ENCODE measurements around the gene TMEM62. TPM values are rescaled to one million over a fixed set of nuclear protein-coding genes. Genes with fewer than 3 reads are reported as not detected.

The TMEM62 gene
- total RNA-seq, 1 donor from 2014 or later: 26.2 TPM

DNA sequence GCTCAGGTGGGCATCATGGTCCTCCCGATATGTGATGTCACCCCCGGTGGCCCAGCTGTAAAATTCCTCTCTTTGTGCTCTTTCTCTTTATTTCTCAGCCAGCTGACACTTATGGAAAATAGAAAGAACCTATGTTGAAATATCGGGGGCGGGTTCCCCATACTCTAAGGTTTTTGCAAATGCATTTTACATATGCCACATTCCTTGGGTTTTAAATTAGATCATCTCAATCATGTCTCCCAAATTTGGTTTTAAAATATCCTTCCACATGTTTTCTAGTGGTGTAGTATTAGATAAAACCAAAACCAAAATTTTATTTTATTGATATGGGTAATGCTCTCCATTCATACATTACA, 4.4 kb upstream of the TMEM62 start:
- DNase-seq: no peak
- H3K36me3 ChIP-seq: no peaks in the 10 kb centered on the region
- no peak for TF ChIP-seq CTCF (IDR thresholded peaks at IDR 0.05)
- no peaks in the 10 kb centered on the region for H3K27me3 ChIP-seq (ENCODE audit: low read depth)
- peaks cover 22% of the 10 kb centered on the region for H3K4me1 ChIP-seq
- H3K4me3 ChIP-seq: no peak overlapping the region
- ATAC-seq: no peak
- no peaks in the 10 kb centered on the region for H3K9me3 ChIP-seq
- intact Hi-C loops (cut with DNase I): no loop called here
- no peak overlapping the region for H3K27ac ChIP-seq

- peak; percentile 52 for DNase-seq
These were observed 456 bp upstream of the TMEM62 start for GRCh38 chr15:43132830-43133429.

GRCh38 chr15:43134157-43134635, 810 bp downstream of the TMEM62 start:
- Histone ChIP-seq H3K4me1 (peaks cover 24% of the 10 kb centered on the region), H3K36me3 (peaks cover 38% of the 10 kb centered on the region), H3K27me3 (ENCODE audit: low read depth) (no peaks in the 10 kb centered on the region), H3K9me3 (no peaks in the 10 kb centered on the region), H3K27ac (peak overlapping the region; percentile 93), H3K4me3 (peak overlapping the region; percentile 81)
- intact Hi-C loops (cut with DNase I): no loop called here
- TF ChIP-seq CTCF (IDR thresholded peaks at IDR 0.05): no peak
- no peak for ATAC-seq
- DNase-seq: no peak

More at GRCh38 chr15:43132830-43133429, 456 bp upstream of the TMEM62 start:
- peaks cover 24% of the 10 kb centered on the region for H3K4me1 ChIP-seq
- ATAC-seq: peak; percentile 6 to 22
- no peak for TF ChIP-seq CTCF (IDR thresholded peaks at IDR 0.05)
- no peaks in the 10 kb centered on the region for H3K9me3 ChIP-seq
- H3K36me3 ChIP-seq: peaks cover 25% of the 10 kb centered on the region
- no peaks in the 10 kb centered on the region for H3K27me3 ChIP-seq (ENCODE audit: low read depth)
- intact Hi-C loops (cut with DNase I): no loop called here
- H3K27ac ChIP-seq: peak overlapping the region; percentile 93
- H3K4me3 ChIP-seq: peak overlapping the region; percentile 81

- Histone ChIP-seq H3K9me3 (no peaks in the 10 kb centered on the region), H3K27ac (no peak overlapping the region), H3K36me3 (peaks cover 50% of the 10 kb centered on the region), H3K27me3 (ENCODE audit: low read depth) (no peaks in the 10 kb centered on the region), H3K4me1 (peaks cover 24% of the 10 kb centered on the region), H3K4me3 (no peak overlapping the region)
- DNase-seq (no peak), ATAC-seq (no peak)
- no peak for TF ChIP-seq CTCF (IDR thresholded peaks at IDR 0.05)
- intact Hi-C loops (cut with DNase I): no loop called here
These were observed 2.0 kb downstream of the TMEM62 start for GRCh38 chr15:43135351-43135750.

GRCh38 chr15:43143203-43143941, 10.0 kb downstream of the TMEM62 start:
- H3K27ac ChIP-seq: no peak overlapping the region
- H3K4me1 ChIP-seq: no peaks in the 10 kb centered on the region
- ATAC-seq: no peak
- H3K27me3 ChIP-seq (ENCODE audit: low read depth): no peaks in the 10 kb centered on the region
- no peaks in the 10 kb centered on the region for H3K9me3 ChIP-seq
- H3K36me3 ChIP-seq: peaks cover 57% of the 10 kb centered on the region
- intact Hi-C loops (cut with DNase I): no loop called here
- DNase-seq: no peak
- no peak for TF ChIP-seq CTCF (IDR thresholded peaks at IDR 0.05)
- H3K4me3 ChIP-seq: no peak overlapping the region

Data from lower lobe of right lung (tissue), 2 donors.